Posterior cingulate gyrus (tissue), 11 donors: ENCODE data around the gene TAS2R30.

Experiments
- DNase-seq, 10 donors: peaks; one replicate each; pipeline versions ENCODE4 v3.0.0 to v3.0.0-alpha.2; 2020 to 2021; ENCODE audit warnings: mixed read lengths in 3 of 10
- intact Hi-C: fragments of 100-400 bp; cut with DNase I; formaldehyde crosslinking; loops from one replicate; pipeline ENCODE4 v1.15.1; 2023

Gene TAS2R30

GRCh38 chr12:11134305-11134704, at the start of gene TAS2R30:
Gene TAS2R30, minus strand, starts transcription at chr12:11134644. Its CDS starts 400 bp downstream, at chr12:11134244.
- intact Hi-C loops, result no loop called here
- no peak for DNase-seq

DNA sequence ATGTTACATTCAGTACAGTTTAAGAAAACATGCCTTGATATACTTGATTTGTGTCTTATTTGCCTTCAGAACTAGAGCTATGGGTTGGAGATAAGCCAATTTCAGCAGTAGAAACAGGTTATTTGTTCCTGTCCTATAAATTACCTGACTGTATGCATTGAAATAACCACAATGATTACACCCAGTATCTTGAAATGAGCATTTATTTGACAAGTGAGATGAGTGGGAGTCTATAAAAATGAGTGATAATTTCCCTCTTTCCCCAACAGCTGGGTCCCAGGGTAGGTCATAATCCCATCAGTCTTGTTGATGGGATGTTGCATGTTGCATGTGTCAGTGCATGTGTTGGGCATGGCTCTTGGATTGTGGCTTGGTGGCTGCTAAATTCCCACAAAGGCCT, 48.6 kb upstream of the TAS2R30 start:
- DNase-seq, result no peak
- intact Hi-C loops, result no loop called here

DNA sequence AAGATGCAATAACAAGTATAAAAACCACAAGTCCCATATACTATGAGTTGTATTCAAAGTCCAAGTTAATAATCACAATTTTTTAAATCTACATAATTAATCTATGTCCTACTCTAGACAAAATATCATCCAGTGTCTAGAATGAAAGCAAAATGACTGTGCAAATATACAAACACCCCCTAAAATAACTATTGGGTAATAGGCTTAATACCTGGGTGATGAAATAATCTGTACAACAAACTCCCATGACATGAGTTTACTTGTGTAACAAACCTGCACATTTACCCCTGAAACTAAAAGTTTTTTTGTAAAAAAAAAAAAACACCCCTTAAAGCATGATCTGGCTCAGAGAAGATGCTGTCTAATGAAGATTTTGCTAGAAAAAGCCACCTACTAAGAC, 48.1 kb upstream of the TAS2R30 start:
- no peak for DNase-seq
- intact Hi-C loops, result no loop called here

- intact Hi-C loops, result no loop called here
- no peak for DNase-seq
Measured at GRCh38 chr12:11178250-11178649, 43.8 kb upstream of the TAS2R30 start.

DNA sequence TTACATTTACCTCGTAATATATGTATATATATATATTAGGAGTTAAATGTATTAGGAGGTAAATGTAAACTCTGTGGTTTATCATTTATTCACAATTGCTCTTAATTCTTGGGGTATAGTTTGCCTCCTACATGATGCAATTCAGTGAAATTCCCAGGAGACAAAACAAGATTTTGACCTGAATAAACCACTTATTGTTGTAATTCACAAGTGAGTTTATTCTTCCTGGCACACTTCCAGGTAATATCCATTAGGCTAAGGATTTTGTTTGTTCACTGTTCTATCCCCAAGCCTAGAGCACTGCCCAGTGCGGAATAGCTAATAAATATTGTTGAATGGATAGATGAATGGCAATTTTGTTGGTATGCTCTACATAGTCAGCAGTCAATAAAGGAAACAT, 39.6 kb upstream of the TAS2R30 start:
- no peak for DNase-seq
- intact Hi-C loops, result no loop called here

DNA sequence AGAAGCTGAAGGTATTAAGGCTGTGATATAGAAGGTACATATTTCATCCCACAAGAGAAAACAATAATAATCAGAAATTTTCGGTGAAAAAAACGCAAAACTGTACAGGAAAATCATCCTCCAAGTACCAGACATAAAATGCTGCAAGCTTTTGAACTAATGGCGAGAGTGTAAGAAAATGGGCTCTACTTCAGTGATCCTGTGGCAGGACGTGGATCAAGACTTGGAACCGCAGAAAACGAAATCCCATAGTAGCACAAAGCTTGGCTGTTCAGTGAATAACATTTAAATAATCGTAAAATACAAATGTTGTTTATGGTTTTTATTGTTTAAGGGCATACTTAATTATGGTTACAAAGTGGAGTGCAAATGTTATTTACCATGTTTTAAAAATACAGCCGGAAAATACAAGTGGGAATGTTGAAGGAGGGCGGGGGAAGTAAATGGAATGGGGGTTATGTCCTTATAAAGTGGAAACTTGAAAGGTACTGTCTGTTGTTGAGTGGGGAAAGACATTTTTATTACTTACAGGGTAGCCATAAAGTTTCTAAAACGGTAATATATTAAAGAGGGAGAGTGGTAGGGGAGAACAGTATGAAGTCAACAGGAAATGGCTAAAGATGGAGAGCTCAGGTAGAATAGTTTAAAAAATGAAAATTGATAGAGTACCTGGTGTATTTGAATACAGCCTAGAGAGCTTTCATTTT, 37.7 kb upstream of the TAS2R30 start:
- DNase-seq, result no peak
- intact Hi-C loops, result no loop called here

GRCh38 chr12:11171145-11171968, 36.9 kb upstream of the TAS2R30 start, which contains the start of gene SMIM10L1:
Gene SMIM10L1, plus strand, starts transcription at chr12:11171194. Its CDS starts 163 bp downstream, at chr12:11171357.
- DNase-seq, result peak; percentile 82 to 98 (median 90)
- intact Hi-C loops, result no loop called here

DNA sequence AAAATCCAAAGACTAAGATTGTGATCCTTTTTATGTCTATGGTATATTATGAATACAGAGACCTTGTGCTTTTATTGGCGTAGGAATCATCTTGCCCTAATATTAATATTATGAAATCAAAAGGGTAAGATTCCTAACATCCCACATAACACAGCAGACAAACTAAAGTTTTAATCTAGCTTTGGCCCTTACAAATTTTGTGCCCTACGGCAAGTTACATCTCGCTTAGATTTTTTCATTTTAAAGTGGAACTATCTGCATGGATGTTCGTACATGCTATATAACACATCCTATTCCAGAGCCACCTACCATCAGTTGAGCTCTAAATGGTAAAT, 36.3 kb upstream of the TAS2R30 start:
- no peak for DNase-seq
- intact Hi-C loops, result no loop called here

GRCh38 chr12:11166300-11166699, 31.9 kb upstream of the TAS2R30 start:
- DNase-seq, result no peak
- intact Hi-C loops, result no loop called here

DNA sequence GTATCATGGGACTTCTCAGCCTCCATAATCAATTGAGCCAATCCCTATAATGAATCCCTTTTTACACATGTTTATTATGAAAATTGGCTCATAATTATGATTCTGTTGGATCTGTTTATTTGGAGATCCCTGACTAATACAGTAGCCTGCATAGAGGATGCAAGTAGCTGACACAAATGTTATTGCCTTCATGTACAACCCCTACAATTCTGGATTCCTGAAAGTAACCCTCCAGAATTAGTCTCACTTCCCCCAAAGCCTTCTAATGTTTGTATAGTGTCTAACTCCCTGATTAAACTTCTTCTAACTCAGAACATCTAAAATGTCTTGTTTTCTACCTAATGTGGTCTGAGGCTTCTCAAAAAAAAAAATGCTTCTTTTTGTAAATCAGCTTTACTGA, 29.9 kb upstream of the TAS2R30 start:
- intact Hi-C loops, result no loop called here
- DNase-seq, result no peak

- intact Hi-C loops, result no loop called here
- no peak for DNase-seq
Measured at GRCh38 chr12:11162502-11162901, 28.1 kb upstream of the TAS2R30 start.

DNA sequence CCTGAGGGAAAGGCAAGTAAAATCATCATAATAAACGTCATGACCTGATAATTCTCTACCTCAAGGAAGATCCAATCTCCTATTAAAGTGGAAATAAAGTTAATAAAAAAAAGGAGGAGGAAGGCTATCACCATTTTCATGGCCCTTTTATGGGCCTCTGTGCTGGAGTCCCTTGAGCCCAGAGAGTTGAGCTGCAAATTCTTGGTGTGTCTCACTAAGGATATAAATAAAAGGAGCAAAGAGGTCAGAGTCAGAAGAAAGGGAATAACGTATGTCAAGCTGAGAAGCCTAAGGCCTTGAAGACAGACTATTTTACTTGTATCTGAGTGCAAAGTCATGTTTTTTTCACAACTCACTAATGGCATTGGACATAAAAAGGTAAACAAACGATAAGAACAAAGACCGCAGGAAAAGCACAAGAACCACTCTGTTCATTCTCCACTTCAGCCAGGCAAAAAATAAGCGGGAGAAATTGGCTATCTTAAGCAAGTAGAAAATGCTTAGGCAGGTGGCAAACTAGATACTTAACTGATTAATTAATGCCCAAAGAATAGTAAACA, 24.5 kb upstream of the TAS2R30 start:
- intact Hi-C loops, result no loop called here
- no peak for DNase-seq

DNA sequence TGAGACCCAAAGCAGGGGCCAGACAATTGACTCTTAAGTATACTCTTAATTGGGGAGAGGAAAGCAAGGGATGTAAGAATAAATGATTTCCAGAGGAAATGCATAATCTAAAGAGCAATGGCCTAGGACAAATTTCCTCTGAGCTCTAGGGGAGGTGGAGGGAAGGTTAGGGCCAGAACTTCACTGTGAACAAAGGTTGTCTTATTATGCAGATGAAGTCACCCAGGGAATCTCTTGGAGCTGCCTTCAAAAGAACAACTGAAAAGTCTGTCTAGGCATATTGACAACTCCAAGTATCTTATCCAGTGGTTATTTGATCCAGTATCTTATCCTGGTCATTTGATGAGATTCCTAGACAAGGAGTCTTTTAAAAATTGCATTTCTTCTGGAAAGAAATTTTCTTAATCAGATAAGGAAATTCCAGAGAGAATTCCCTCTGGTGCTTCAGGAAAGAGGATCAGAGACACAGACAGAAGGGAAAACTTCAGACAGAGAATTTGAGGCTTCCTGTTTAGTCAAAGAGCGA, 20.0 kb upstream of the TAS2R30 start:
- intact Hi-C loops, result no loop called here
- no peak for DNase-seq

GRCh38 chr12:11152725-11153124, 18.3 kb upstream of the TAS2R30 start:
- intact Hi-C loops, result no loop called here

GRCh38 chr12:11150832-11151231, 16.4 kb upstream of the TAS2R30 start:
- DNase-seq, result no peak
- intact Hi-C loops, result no loop called here

More at GRCh38 chr12:11152725-11153124, 18.3 kb upstream of the TAS2R30 start:
- no peak for DNase-seq

- no peak for DNase-seq
- intact Hi-C loops, result no loop called here
Measured at GRCh38 chr12:11147420-11147819, 13.0 kb upstream of the TAS2R30 start.

GRCh38 chr12:11144297-11144696, 9.9 kb upstream of the TAS2R30 start:
- intact Hi-C loops, result no loop called here
- no peak for DNase-seq

GRCh38 chr12:11143352-11143751, 8.9 kb upstream of the TAS2R30 start:
- DNase-seq, result no peak
- intact Hi-C loops, result no loop called here

- DNase-seq, result no peak
- intact Hi-C loops, result no loop called here
Measured at GRCh38 chr12:11136075-11136474, 1.6 kb upstream of the TAS2R30 start.

- intact Hi-C loops, result no loop called here
- DNase-seq, result no peak
Measured at GRCh38 chr12:11133816-11134215, 628 bp downstream of the TAS2R30 start.

GRCh38 chr12:11133162-11133561, 1.3 kb downstream of the TAS2R30 start:
- intact Hi-C loops, result no loop called here
- no peak for DNase-seq
